ENCODE measurements around the gene NTM.

Gene NTM

DNA sequence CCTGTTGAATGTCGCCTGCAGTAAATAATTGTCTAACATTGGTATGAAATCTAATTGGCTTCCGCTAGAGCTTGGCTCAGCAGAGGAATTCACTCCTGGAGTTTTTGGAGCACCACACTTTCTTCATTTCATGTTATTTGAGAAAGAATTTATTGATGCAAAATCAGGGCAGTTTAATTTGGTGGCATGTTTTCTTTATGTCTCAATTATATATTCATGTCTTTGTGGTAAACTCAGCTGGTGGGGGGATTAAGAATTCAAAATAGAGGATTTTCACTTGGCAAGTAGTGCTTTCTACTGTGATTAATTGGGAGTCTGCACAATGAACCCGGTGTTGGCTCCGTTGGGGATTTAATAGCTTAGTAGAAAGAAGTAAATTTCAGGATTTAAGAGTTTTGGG lies 784.4 kb downstream of the NTM start:
- DNase-seq (ENCODE audit: low read depth): no peak

DNA sequence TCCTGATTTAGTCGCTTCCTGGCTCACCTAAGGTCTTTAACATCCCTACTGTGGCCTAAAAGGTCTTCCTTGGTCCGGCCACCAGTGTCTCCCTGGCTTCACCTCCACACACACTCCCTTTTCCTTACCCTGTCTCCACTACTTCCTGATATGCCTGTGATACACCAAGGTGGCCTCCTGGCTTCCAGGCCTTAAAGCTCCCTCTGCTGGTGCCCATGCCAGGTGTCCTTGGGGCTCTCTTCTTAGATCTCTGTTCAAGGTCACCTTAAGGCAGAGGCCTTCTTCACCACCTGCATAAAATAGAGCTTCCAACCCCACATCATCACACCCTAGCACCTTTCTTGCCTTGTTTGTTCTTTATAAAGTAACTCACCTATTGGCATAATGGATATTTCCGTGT lies 787.7 kb downstream of the NTM start:
- DNase-seq (ENCODE audit: low read depth): peak; percentile 3

GRCh38 chr11:132158696-132159095 lies 788.3 kb downstream of the NTM start:
- no peak for DNase-seq (ENCODE audit: low read depth)

GRCh38 chr11:132161403-132162078 lies 791.1 kb downstream of the NTM start:
- no peak for DNase-seq (ENCODE audit: low read depth)

DNA sequence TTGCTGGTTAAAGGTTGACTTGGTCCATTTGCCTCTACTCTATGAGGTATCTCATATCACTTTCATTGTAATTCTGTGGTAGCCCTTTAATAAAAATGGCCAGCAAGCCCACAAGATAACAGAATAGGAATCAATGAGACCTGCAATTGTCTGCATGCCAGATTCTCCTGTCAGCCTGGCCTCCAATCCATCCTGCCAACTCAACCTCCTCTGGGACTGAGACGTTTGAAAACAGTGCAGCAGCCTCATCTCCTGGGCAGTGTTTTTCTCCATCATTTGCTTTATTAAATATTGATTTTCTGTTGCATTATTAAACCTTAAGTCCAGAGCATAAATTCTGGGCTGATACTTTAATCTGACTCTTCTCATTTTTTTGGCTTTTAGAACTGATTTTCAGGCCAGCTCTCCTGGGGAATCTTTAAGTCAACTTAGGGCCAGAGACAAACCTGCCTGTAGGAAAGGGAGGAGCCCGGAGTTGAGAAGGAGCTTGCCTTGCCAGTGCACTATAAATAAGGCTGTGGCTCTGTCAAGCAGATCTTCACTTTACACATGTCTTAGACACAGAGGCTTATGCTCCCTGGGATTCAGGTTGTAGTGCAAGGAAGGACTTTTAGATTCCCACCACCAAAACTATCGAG lies 798.0 kb downstream of the NTM start:
- DNase-seq (ENCODE audit: low read depth): no peak

DNA sequence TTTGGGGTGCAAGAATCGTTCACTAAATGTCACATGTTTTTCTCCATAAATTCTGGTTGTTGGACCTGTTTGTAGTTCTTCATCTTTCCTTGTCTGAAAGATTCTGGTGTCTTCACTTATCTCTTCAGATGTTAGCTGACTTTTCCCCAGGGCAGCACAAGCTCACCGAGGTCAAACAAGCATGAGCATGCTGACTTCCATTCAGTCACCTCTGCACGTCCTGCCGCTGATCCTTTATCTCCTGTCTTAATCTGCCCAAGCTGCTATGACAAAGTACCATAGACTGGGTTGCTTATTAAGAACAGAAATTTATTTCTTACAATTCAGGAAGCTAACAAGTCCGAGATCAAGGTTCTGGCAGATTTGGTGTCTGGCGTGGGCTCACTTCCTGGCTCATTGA lies 800.6 kb downstream of the NTM start:
- DNase-seq (ENCODE audit: low read depth): no peak

GRCh38 chr11:132174362-132175255 lies 804.2 kb downstream of the NTM start:
- no peak for DNase-seq (ENCODE audit: low read depth)

GRCh38 chr11:132177106-132177505 lies 806.7 kb downstream of the NTM start:
- peak; percentile 44 for DNase-seq (ENCODE audit: low read depth)

GRCh38 chr11:132184079-132184478 lies 813.7 kb downstream of the NTM start:
- no peak for DNase-seq (ENCODE audit: low read depth)

GRCh38 chr11:132185726-132186592 lies 815.5 kb downstream of the NTM start:
- DNase-seq (ENCODE audit: low read depth): no peak

- DNase-seq (ENCODE audit: low read depth): no peak
Measured at GRCh38 chr11:132186699-132187098, 816.3 kb downstream of the NTM start.

- no peak for DNase-seq (ENCODE audit: low read depth)
Measured at GRCh38 chr11:132187386-132187785, 817.0 kb downstream of the NTM start.

- peak; percentile 19 for DNase-seq (ENCODE audit: low read depth)
Measured at GRCh38 chr11:132187814-132188213, 817.4 kb downstream of the NTM start.

GRCh38 chr11:132196928-132197327 lies 826.5 kb downstream of the NTM start:
- DNase-seq (ENCODE audit: low read depth): no peak

- no peak for DNase-seq (ENCODE audit: low read depth)
Measured at GRCh38 chr11:132200353-132200936, 830.0 kb downstream of the NTM start.

- no peak for DNase-seq (ENCODE audit: low read depth)
Measured at GRCh38 chr11:132202621-132203020, 832.2 kb downstream of the NTM start.

DNA sequence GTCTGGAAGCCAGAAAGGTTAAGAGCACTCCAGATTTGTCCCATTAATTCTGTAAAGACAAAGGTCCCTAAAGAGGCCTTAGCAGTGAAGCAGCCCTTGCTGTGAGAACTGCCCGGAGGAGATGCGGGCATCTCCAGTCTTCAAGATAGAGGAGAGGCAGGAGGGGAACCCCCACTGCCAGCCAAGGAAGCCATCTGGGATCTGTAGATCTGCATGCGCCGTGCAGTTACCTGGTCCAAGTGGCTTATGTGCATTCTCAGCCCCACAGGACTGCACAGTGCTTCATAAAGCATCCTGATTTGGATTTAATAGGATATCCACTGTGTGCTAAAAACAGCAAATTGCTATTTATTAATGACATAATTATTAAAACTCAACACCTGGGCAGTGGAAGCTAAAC lies 834.6 kb downstream of the NTM start:
- DNase-seq (ENCODE audit: low read depth): no peak

DNA sequence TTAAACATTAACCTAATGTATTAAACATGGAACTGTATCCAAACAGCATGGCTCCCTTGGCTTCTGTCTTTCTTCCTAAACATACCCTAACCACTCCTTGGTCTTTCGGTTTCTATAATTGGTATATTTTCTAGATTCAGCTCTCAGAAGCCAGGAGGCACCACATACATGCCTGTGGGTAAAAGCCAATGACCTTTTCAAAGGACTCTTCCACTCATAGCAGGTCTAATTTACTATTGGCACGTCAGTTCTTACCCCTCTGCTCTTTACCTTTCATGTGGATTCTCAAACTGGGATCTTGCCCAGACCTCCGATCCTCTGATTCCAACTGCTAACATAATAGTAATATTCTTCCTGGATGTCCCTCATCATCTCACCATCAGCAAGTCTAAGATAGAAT lies 835.1 kb downstream of the NTM start:
- no peak for DNase-seq (ENCODE audit: low read depth)

DNA sequence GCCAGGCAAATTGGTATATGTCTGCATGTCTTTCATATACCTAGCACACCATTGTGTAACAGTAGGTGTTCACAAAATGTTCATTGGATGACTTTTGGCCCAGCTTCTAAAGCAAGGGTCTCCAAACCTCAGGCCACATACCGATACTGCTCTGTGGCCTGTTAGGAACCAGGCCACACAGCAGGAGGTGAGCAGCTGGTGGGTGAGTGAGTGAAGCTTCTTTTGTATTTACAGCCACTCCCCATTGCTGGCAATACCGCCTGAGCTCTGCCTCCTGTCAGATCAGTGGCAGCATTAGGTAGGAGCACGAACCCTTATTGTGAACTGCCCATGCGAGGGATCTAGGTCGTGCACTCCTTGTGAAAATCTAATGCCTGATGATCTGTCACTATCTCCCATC lies 836.6 kb downstream of the NTM start:
- no peak for DNase-seq (ENCODE audit: low read depth)

- no peak for DNase-seq (ENCODE audit: low read depth)
Measured at GRCh38 chr11:132208477-132209055, 838.2 kb downstream of the NTM start.

GRCh38 chr11:132211479-132211878 lies 841.1 kb downstream of the NTM start:
- no peak for DNase-seq (ENCODE audit: low read depth)

Measured in amniotic epithelial cell (primary cell).